NCI-H2171 (cell line): Measurements from ENCODE around the gene SMCO2.
"Not testable (repeated sequence)": the region's sequence is repeated elsewhere in the genome, so short reads cannot be mapped to it uniquely, and the experiment has no call there.

ENCODE experiments used
- DNase-seq: peaks from one replicate; lab custom pipeline; 2025; lab: John Stamatoyannopoulos, UW

The SMCO2 gene

DNA sequence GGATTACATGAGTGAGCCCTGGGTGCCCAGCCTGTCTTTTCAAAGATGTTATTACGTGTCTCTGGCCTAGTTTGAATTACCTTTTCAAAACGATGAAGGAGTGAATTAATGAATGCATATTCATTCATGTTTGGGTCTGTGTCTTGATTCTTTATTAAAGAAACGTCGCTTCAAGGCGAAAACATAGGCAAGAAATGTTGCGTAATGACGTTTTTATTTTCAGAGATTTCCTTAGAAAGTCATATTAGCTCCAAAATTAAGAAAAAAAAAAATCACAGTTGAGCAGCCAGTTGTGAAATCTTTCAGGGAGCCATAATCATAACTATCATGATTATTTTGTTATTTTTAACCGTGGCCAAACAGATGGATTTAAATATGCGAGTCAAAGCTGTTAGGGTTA is 81.0 kb downstream of the SMCO2 start:
- no peak for DNase-seq

DNA sequence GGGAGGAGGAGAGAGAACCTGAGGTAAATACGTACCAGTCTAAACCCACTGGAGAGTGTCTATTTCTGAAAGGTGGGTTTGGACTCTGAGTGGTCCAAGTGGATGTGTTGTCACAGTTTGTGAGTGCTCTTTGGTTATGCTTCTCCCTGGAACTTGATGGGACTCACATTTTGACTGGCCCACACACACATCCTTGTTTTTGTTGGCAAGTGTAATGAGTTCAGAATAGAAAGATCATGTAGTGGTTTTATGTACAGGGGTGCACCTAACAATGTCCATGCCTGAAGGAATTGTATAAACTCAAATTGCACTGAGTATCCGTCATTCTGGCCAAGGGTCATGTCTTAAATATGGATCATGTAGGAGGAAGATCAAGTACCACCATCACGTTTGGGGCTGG is 82.3 kb downstream of the SMCO2 start:
- DNase-seq = no peak

GRCh38 chr12:27530157-27530922 is 83.8 kb downstream of the SMCO2 start:
- DNase-seq = no peak

- no peak for DNase-seq
Measured at GRCh38 chr12:27531896-27532295, 85.4 kb downstream of the SMCO2 start.

- no peak for DNase-seq
Measured at GRCh38 chr12:27534060-27534764, 87.7 kb downstream of the SMCO2 start.

- DNase-seq = no peak
Measured at GRCh38 chr12:27534765-27535161, 88.2 kb downstream of the SMCO2 start.

DNA sequence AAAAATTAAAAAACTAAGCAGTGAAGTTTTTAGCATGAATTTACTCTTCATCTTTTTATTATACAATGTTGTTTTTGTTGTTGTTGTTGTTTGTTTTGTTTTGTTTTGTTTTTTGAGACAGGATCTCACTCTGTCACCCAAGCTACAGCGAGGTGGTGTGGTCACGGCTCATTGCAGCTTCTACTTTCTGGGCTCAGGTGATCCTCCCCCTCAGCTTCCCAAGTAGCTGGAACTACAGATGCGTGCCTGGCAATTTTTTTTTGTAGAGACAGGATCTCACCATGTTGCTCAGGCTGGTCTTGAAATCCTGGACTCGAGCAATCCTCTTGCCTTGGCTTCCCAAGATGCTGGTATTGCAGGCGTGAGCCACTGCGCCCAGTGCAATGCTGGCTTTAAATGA is 88.8 kb downstream of the SMCO2 start:
- DNase-seq = no peak

DNA sequence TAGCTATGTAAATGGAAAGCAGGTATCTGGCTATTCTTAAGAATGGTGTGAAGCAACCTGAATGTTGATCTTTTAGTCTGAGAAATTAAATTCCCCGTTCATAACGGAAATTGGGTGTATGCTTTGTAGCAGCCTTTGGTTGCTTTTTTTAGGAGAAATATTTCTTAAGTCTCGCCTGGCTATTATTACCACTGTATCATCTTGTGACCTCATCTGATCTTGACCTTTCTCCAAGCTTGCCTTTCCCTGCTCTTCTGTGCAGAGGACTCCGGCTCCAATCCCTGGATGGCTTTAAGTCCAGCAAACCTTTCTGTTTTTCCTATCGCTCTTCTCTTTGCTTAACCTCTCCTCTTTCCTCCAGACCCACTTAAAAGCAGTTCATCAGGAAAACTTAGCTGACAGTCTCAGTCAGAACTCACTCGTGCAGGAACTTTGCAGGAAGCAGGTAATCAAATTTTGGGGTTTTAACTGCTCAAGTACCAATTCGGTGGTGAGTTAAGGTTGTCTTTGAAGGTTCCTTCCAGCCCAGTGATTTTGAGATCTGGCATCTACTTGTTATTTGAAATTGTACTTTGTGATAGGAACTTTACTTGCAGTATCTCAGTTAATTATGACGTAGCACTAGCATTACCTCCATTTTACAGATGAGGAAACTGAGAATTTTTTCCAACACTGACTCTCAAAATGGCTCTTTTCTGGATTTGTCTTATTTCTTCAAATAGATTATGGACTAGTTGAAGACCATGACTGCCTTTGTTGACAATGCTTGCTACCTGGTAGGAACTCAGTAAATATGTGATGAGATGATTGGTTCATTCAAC is 91.5 kb downstream of the SMCO2 start:
- no peak for DNase-seq

DNA sequence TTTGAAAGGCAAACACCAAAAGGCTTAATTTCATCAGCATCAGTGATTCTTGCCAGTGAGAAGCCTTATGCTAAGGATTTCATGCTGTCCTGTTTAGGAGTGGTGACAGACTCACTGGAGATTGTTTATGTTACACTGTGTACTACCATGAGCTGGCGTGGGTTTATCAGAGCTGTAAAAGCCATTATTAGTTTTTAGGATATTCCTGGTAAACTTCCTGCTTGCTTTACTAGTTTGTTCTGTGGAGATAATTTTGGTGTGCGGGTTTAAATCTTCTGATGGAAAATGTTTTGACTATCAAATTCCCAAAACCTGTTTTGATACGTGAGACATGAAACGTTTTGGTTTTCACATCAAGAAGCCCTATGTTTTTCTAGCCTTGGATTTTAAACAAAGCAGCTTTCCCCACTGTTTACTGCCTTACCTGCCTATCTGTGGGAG is 92.7 kb downstream of the SMCO2 start:
- DNase-seq = no peak

- DNase-seq = no peak
Measured at GRCh38 chr12:27541031-27541719, 94.6 kb downstream of the SMCO2 start.

GRCh38 chr12:27542628-27543027 is 96.1 kb downstream of the SMCO2 start:
- no peak for DNase-seq

GRCh38 chr12:27544858-27545257 is 98.3 kb downstream of the SMCO2 start:
- DNase-seq = not testable (repeated sequence)

GRCh38 chr12:27545665-27546064 is 99.1 kb downstream of the SMCO2 start:
- no peak for DNase-seq

DNA sequence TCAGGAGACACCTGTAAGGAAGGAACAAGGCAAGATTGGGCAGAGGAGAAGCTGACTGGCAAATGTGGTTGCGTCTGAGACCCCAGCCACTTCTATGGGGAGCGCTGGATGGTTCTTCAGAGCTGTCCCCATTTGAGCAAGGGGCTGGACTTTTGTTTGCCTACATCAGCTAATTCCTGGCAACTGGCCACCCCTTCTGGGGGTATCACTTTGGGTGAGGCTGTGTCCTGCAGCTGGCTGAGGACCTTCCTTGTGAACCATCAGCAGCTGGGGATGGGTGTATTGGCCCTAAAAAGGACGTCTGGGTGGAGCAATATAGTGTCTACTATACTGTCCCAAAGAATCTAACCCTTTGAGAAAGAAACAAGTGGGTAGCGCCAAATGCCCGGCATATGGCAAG is 101.1 kb downstream of the SMCO2 start:
- no peak for DNase-seq

DNA sequence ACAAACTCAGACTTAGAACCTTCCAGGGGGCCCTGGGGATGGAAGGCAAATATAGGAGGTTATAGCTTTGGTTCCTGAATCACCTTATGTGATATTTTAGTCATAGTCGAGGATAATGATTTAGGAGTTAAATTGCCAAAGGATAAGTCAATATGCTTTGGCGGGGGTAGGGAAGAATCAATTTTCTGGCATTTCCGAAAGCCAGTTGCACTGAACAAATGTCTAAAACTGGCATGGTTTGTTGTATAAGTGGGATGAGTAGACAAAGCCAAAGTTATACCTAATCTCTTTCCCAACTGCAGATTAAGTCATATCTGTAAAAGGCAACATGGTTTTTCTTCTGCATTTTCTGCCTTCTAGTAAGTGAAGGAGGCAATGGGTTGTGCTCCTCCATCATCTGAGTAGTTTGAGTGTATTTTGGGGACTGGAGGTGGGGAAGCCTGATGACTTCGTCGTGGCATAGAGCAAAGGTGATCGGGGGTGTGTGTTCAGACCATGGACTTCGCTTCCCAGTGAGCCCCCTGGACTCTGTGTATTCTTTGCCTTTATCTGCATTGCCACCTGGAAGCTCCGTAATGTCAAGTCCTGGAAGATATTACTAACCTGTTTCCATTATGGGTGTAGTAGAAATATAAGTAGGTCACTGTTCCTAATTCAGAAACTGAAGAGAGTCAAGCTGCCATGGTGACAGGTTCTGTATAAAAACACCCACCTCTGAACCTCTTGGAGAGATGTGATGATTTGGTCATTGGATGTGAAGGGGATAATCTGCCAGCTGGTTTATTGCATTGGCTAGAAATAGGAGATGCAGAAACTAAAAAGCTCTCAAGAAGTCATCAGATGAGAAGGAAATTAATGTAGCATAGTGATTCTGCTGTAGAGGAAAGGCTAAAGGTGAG is 102.0 kb downstream of the SMCO2 start:
- DNase-seq = no peak

GRCh38 chr12:27549236-27549800 is 102.8 kb downstream of the SMCO2 start:
- DNase-seq = no peak

DNA sequence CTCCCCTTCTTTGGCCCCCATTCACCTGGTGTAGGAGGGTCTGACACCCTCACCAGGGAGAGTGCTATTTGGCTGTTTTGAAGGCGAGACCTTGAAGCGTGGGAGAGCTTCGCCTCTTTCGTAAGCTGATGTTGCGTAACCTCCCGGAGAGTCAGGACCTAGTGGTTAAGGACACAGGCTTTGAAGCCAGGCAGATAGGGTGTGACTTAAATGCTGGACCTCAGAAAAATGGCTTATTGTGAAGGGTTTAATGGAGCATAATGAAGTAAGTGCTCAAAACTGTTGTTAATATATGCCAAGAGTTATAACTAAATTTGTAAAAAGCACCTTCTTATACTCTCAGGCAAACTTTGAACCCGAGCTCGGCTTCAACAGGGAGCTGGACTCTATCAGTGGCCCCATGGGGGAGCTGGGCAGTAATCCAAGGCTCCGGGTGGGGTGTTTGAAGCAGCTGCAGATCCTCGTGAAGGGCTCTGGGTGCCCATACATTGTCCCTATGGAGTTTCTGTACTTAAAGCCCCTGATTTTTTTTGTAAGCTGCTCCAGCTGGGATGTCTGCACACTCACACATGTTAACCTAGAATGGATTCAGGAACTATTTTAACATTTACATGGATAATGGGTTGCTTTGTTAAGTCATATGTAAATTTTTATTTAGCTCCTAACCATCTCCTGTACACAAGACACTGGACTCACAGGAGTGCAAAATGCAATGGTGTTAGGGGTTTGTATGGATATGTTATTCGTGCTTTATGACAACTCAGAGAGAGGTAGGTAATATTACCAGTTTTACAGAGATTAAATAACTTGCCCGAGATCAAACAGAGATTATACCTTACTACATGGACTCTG is 103.5 kb downstream of the SMCO2 start:
- DNase-seq = peak; percentile 47

DNA sequence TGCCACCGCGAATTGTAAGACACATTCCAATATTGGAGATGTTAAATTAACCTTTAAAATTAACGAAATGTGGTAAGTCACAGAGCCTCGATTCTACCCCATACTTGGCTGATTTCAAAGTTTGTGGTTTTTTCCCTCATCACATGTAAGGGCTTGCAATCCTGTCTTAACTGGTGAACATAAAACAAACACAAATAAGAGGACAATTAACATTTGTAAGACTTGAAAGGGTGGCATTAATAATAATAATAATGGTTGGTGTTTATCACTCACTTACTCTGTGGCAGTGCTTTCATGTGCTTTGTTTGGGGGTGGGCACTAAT is 104.1 kb downstream of the SMCO2 start:
- no peak for DNase-seq

DNA sequence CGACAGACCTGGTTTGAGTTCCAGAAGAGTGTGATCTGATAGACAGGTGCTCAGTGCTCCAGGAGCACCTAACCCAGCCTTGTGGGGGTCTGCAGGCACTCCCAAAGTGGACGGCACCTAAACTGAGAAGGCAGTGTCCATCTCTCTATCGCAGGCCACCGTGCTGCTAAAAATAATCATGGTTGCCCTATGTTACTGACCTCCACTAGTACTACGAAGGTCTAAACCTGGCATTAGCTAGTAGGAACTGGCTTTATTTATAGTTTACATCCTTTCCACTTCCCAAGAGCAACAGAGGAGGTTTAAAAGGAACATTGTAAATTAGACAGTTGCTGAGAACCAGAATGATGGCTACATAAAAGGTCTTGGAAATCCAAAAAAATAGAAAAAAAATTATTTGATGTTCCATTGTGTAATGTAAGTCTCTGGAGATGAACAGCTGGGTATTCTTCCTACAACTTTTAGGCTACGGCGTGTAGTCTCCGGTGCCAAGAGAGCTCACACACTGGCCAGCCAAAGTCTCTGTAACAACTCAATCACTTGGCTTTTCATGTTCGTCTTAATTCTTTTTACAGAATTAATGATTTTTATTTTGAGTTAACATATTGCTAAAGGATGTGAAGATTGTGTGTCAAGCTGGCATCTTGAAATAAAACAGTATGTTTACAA is 104.8 kb downstream of the SMCO2 start:
- no peak for DNase-seq
